Esophagus muscularis mucosa (tissue), 4 donors: Measurements from ENCODE around the gene MYADML2. TPM values are rescaled to one million over a fixed set of nuclear protein-coding genes. Genes with fewer than 3 reads are reported as not detected.

Experiments used
- DNase-seq: peaks from one replicate; pipeline ENCODE4 v3.0.0-alpha.2; 2017; ENCODE audit errors: extremely low spot score
- H3K27ac ChIP-seq, 4 donors: fragments of 200-600 bp; sonication (generic); replicated peaks in 1 of 4; 1 replicate in 3 of 4; 2 replicates in 1 of 4; pipeline ENCODE4 v1.5.1; 2016 to 2019; ENCODE audit warnings: mild to moderate bottlenecking in 1 of 4
- H3K27me3 ChIP-seq, 4 donors: fragments of 200-600 bp; sonication (generic); one replicate each; pipeline versions ENCODE4 v1.5.1 to v1.6.0; 2016 to 2019
- H3K36me3 ChIP-seq, 4 donors: fragments of 200-600 bp; sonication (generic); one replicate each; pipeline ENCODE4 v1.5.1; 2016 to 2019
- H3K4me1 ChIP-seq, 4 donors: fragments of 200-600 bp; sonication (generic); one replicate each; pipeline ENCODE4 v1.5.1; 2016 to 2019
- H3K4me3 ChIP-seq, 4 donors: fragments of 200-600 bp; sonication (generic); 1 replicate in 2 of 4; 2 replicates in 2 of 4; pipeline ENCODE4 v1.5.1; 2016 to 2019; ENCODE audit warnings: mild to moderate bottlenecking in 4 of 4, moderate library complexity in 1 of 4
- H3K9me3 ChIP-seq, 4 donors: fragments of 200-600 bp; sonication (generic); 1 replicate in 3 of 4; 2 replicates in 1 of 4; pipeline ENCODE4 v1.5.1; 2016 to 2019
- EP300 ChIP-seq: sonication (generic); formaldehyde crosslinking; IDR thresholded peaks from one replicate; pipeline ENCODE4 v1.6.1; 2017; ENCODE audit warnings: antibody characterized with exemption
- POLR2A ChIP-seq: fragments of 450-650 bp; IDR thresholded peaks from one replicate; pipeline ENCODE4 v1.6.1; 2017; ENCODE audit warnings: antibody characterized with exemption, moderate library complexity, mild to moderate bottlenecking, low read depth
- POLR2AphosphoS5 ChIP-seq, 2 donors: sonication (generic); formaldehyde crosslinking; IDR thresholded peaks; one replicate each; pipeline ENCODE4 v1.6.1; 2017; ENCODE audit warnings: antibody characterized with exemption in 2 of 2
- WGBS: methylation state at CpG from one replicate; pipeline ENCODE4 v1.1.5; 2018; 5-methylcytosine and 5-hydroxymethylcytosine counted together
- intact Hi-C: fragments of 100-400 bp; cut with DNase I; formaldehyde crosslinking; loops from one replicate; pipeline ENCODE4 v1.15.1; 2023
- total RNA-seq, 4 donors: library from RNA; depleted of rRNA; stranded (reverse); fragments of >200 nt; gene quantifications; one replicate each; pipeline versions ENCODE4 v1.1.0 to v1.2.1, GENCODE V29; 2016
- TF ChIP-seq, protein P1 (sequence below), 3 experiments: fragments of 200-600 bp in 2 of 3; fragments of 450-650 bp in 1 of 3; sonication (generic) in 2 of 3; IDR thresholded peaks; one replicate each; pipeline ENCODE4 v1.5.1; 2017 to 2019; ENCODE audit warnings: antibody characterized with exemption in 3 of 3, mild to moderate bottlenecking in 2 of 3, moderate library complexity in 1 of 3

Gene MYADML2
- not detected for total RNA-seq

DNA sequence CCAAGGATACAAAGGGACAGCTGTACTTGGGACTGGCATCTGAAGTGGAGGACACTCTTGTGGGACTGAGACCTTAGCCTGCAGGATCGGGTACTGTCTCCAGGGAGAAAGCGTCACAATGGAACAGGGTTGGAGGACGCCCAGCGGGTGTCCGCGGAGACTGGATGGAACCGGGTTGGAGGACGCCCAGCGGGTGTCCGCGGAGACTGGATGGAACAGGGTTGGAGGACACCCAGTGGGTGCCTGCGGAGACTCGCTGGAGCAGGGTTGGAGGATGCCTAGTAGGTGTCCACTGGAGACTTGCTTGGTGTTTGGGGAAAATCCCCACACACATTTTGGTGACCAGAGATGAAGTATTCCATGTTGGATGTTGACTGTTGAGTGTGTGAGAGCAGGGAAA is at the start of gene MYADML2:
MYADML2 (minus strand) TSS at position 45 of the 400 bp plus-strand sequence. CDS start 5,492 bp downstream, outside the sequence.
- Histone ChIP-seq H3K4me3 (no peak within 1 kb of the TSS), H3K36me3 (no peaks in the 10 kb centered on the region), H3K9me3 (no peaks in the 10 kb centered on the region), H3K27ac (no peak within 1 kb of the TSS), H3K27me3 (peaks cover 0 to 29% (median 6%) of the 10 kb centered on the region in 4 donors), H3K4me1 (peaks cover 0 to under 1% (median 0%) of the 10 kb centered on the region in 4 donors)
- DNase-seq = no peak
- intact Hi-C loops = no loop called here
- WGBS = 89% methylated on average over 12 of the region's 13 CpGs
- TF ChIP-seq POLR2AphosphoS5 (IDR thresholded peaks at IDR 0.05) = no peak
- TF ChIP-seq EP300 = no peak
- TF ChIP-seq POLR2A = no peak
- TF ChIP-seq, protein P1, sequence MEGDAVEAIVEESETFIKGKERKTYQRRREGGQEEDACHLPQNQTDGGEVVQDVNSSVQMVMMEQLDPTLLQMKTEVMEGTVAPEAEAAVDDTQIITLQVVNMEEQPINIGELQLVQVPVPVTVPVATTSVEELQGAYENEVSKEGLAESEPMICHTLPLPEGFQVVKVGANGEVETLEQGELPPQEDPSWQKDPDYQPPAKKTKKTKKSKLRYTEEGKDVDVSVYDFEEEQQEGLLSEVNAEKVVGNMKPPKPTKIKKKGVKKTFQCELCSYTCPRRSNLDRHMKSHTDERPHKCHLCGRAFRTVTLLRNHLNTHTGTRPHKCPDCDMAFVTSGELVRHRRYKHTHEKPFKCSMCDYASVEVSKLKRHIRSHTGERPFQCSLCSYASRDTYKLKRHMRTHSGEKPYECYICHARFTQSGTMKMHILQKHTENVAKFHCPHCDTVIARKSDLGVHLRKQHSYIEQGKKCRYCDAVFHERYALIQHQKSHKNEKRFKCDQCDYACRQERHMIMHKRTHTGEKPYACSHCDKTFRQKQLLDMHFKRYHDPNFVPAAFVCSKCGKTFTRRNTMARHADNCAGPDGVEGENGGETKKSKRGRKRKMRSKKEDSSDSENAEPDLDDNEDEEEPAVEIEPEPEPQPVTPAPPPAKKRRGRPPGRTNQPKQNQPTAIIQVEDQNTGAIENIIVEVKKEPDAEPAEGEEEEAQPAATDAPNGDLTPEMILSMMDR (IDR thresholded peaks at IDR 0.05) = no peak

DNA sequence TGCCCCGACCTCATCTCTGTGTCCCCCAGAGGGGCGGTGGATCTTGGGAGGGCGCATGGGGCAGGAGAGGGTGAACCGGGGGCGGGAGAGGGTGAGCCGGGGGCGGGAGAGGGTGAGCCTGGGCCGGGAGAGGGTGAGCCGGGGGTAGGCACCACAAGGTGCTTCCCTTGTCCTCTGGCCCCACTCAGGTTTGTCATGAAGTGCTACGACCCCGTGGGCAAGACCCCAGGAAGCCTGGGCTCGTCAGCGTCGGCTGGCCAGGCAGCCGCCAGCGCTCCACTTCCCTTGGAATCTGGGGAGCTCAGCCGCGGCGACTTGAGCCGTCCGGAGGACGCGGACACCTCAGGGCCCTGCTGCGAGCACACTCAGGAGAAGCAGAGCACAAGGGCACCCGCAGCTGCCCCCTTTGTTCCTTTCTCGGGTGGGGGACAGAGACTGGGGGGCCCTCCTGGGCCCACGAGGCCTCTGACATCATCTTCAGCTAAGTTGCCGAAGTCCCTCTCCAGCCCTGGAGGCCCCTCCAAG is 49.3 kb upstream of the MYADML2 start:
- TF ChIP-seq EP300 (no peak), POLR2A (no peak), POLR2AphosphoS5 (IDR thresholded peaks at IDR 0.05) (no peak)
- TF ChIP-seq, protein P1 (IDR thresholded peaks at IDR 0.05) = no peak
- peaks cover 0 to 38% (median 32%) of the 10 kb centered on the region in 4 donors for H3K36me3 ChIP-seq
- intact Hi-C loops = no loop called here

GRCh38 chr17:81995463-81996231 is 48.6 kb upstream of the MYADML2 start:
- TF ChIP-seq POLR2AphosphoS5 (IDR thresholded peaks at IDR 0.05) (no peak), POLR2A (no peak), EP300 (no peak)
- TF ChIP-seq, protein P1 (IDR thresholded peaks at IDR 0.05) = no peak
- Histone ChIP-seq H3K36me3 (peaks cover 0 to 38% (median 32%) of the 10 kb centered on the region in 4 donors), H3K4me3 (no peak overlapping the region), H3K27me3 (no peaks in the 10 kb centered on the region), H3K27ac (no peak overlapping the region), H3K9me3 (no peaks in the 10 kb centered on the region), H3K4me1 (peaks cover 14 to 29% (median 23%) of the 10 kb centered on the region in 4 donors)
- intact Hi-C loops = no loop called here
- 87% methylated on average over 19 of the region's 29 CpGs for WGBS
- DNase-seq = no peak

More for the DNA sequence above, 49.3 kb upstream of the MYADML2 start:
- 92% methylated on average over 22 of the region's 28 CpGs for WGBS
- H3K27ac ChIP-seq = no peak overlapping the region
- H3K27me3 ChIP-seq = no peaks in the 10 kb centered on the region
- peaks cover 9 to 23% (median 18%) of the 10 kb centered on the region in 4 donors for H3K4me1 ChIP-seq
- no peak for DNase-seq
- no peaks in the 10 kb centered on the region for H3K9me3 ChIP-seq
- no peak overlapping the region for H3K4me3 ChIP-seq

GRCh38 chr17:81994593-81995462 is 47.8 kb upstream of the MYADML2 start:
- WGBS = 88% methylated on average over 31 of the region's 39 CpGs
- DNase-seq = no peak
- peaks cover 14 to 29% (median 23%) of the 10 kb centered on the region in 4 donors for H3K4me1 ChIP-seq
- H3K27ac ChIP-seq = no peak overlapping the region
- intact Hi-C loops = no loop called here
- H3K9me3 ChIP-seq = no peaks in the 10 kb centered on the region
- H3K27me3 ChIP-seq = no peaks in the 10 kb centered on the region
- no peak overlapping the region for H3K4me3 ChIP-seq
- H3K36me3 ChIP-seq = peaks cover 0 to 42% (median 34%) of the 10 kb centered on the region in 4 donors
- TF ChIP-seq, protein P1 (IDR thresholded peaks at IDR 0.05) = no peak
- TF ChIP-seq POLR2A = no peak
- no peak for TF ChIP-seq EP300
- no peak for TF ChIP-seq POLR2AphosphoS5 (IDR thresholded peaks at IDR 0.05)
